ENCODE data around the gene SH3PXD2A.
A peak's percentile ranks its signal among the peaks of the same experiment; 100 is the strongest.

Gene SH3PXD2A

DNA sequence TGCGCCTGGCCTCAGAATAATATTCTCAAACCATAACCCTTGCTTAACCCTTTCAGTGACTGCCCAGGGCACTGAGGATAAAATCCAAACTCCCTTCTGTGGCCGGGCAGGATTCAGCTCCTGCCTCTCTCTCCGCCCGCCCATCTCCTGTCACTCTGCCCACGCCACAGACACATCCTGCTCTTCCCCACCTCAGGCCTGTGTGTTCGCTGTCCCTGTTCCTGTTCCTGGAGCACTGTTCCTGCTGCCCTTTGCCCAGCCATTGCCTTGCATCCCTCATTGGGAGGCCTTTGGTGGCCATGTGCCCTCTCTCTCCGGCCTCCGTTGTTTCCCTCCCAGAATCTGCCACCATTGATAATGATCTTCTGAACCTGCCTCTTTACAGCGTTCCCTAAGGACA is 108.8 kb downstream of the SH3PXD2A start:
- TF ChIP-seq, protein P1, sequence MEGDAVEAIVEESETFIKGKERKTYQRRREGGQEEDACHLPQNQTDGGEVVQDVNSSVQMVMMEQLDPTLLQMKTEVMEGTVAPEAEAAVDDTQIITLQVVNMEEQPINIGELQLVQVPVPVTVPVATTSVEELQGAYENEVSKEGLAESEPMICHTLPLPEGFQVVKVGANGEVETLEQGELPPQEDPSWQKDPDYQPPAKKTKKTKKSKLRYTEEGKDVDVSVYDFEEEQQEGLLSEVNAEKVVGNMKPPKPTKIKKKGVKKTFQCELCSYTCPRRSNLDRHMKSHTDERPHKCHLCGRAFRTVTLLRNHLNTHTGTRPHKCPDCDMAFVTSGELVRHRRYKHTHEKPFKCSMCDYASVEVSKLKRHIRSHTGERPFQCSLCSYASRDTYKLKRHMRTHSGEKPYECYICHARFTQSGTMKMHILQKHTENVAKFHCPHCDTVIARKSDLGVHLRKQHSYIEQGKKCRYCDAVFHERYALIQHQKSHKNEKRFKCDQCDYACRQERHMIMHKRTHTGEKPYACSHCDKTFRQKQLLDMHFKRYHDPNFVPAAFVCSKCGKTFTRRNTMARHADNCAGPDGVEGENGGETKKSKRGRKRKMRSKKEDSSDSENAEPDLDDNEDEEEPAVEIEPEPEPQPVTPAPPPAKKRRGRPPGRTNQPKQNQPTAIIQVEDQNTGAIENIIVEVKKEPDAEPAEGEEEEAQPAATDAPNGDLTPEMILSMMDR (IDR thresholded peaks at IDR 0.05), result no peak
- H3K36me3 ChIP-seq, result no peaks in the 10 kb centered on the region
- intact Hi-C loops (cut with DNase I; ENCODE audit: low total_unique reads), result no loop called here
- peaks cover 0 to 10% (median 7%) of the 10 kb centered on the region in 4 donors for H3K4me1 ChIP-seq
- no peaks in the 10 kb centered on the region for H3K27me3 ChIP-seq
- DNase-seq, result no peak
- H3K9me3 ChIP-seq, result no peaks in the 10 kb centered on the region
- H3K27ac ChIP-seq, result no peak overlapping the region
- no peak overlapping the region for H3K4me3 ChIP-seq

DNA sequence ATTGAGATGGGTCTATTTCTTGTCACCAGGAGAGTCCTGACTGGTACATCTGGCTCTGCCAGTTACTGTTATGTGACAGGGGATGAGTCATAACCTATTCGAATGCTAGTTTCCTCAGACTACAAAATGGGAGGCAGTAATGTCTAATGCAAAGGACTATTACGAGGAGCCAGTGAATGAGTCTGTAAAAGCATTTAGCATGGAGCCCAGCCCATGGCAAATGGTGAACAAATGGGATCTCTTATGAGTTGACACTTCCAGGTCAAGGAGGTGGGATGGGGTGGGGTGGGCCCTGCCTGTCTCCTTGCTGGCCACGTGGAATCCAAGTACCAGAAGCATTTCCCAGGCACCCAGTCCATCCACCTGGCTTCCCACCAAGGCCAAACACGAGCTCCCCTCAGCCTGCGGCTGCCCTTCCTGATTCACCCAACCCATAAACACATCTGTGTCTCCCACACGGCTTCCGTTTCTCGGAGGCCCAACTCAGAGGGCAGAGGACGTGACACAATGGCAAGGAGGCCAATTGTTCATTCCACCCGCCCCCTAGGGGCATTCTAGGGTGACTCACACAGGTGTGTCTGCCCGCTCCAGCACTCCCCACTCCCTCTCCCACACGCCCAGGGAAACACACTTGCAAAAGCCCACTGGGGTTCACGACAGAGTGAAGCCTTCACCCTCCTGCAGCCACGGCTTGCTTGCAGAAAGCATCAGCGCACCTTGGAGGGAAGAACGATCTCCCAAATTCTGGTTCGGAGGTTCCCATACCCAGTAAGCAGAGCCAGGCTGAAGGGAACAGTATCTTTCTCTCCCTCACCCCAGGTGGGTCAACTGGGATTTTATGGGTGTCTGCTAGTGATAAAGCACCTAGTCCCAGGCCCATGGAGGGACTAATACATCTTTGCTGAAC is 109.8 kb downstream of the SH3PXD2A start:
- Histone ChIP-seq H3K27me3 (no peaks in the 10 kb centered on the region), H3K9me3 (no peaks in the 10 kb centered on the region), H3K36me3 (no peaks in the 10 kb centered on the region), H3K4me3 (no peak overlapping the region), H3K4me1 (peaks cover 0 to 6% (median under 1%) of the 10 kb centered on the region in 4 donors), H3K27ac (no peak overlapping the region)
- no peak for DNase-seq
- TF ChIP-seq, protein P1 (IDR thresholded peaks at IDR 0.05), result no peak
- intact Hi-C loops (cut with DNase I; ENCODE audit: low total_unique reads), result no loop called here

- Histone ChIP-seq H3K27me3 (no peaks in the 10 kb centered on the region), H3K9me3 (no peaks in the 10 kb centered on the region), H3K4me3 (no peak overlapping the region), H3K4me1 (peaks cover 0 to 27% (median 14%) of the 10 kb centered on the region in 4 donors), H3K27ac (no peak overlapping the region), H3K36me3 (no peaks in the 10 kb centered on the region)
- DNase-seq, result no peak
- intact Hi-C loops (cut with DNase I; ENCODE audit: low total_unique reads), result no loop called here
- TF ChIP-seq, protein P1 (IDR thresholded peaks at IDR 0.05), result no peak
Observed at GRCh38 chr10:103742824-103743223, 112.6 kb downstream of the SH3PXD2A start.

DNA sequence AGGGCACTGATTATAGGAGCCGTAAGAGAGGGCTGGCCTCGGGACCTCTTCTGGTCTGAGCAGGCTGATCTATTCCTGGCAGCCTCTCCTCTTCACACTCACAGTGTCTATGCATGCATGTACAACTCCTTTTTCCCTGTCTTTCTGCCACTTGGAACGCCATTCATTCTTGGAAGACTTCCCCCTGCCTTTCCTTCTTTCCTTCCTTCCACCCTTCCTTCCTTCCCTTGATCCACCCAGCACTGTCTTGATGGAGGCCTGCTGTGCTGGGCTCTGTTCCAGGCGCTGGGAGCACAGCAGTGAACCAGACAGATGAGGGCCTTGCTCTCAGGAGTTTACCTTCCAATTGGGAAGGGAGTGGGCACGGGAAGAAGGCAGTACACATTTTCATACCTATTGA is 114.8 kb downstream of the SH3PXD2A start:
- Histone ChIP-seq H3K4me1 (peaks cover 0 to 20% (median 14%) of the 10 kb centered on the region in 4 donors), H3K4me3 (no peak overlapping the region), H3K27me3 (no peaks in the 10 kb centered on the region), H3K36me3 (no peaks in the 10 kb centered on the region), H3K27ac (no peak overlapping the region), H3K9me3 (no peaks in the 10 kb centered on the region)
- intact Hi-C loops (cut with DNase I; ENCODE audit: low total_unique reads), result no loop called here
- TF ChIP-seq, protein P1 (IDR thresholded peaks at IDR 0.05), result no peak
- no peak for DNase-seq

- peak overlapping the region in 1 of 2 donors; percentile 3 for H3K4me3 ChIP-seq
- intact Hi-C loops (cut with DNase I; ENCODE audit: low total_unique reads), result no loop called here
- DNase-seq, result peak in 1 of 2 donors; percentile 79
- H3K9me3 ChIP-seq, result no peaks in the 10 kb centered on the region
- H3K36me3 ChIP-seq, result no peaks in the 10 kb centered on the region
- H3K4me1 ChIP-seq, result peaks cover 0 to 20% (median 14%) of the 10 kb centered on the region in 4 donors
- TF ChIP-seq, protein P1 (IDR thresholded peaks at IDR 0.05), result no peak
- no peaks in the 10 kb centered on the region for H3K27me3 ChIP-seq
- H3K27ac ChIP-seq, result peak overlapping the region in 1 of 2 donors; percentile 6
Observed at GRCh38 chr10:103739039-103739764, 116.2 kb downstream of the SH3PXD2A start.

All from tibial artery (tissue), 4 donors.